H9 (cell line): ENCODE measurements around the gene CCDC187. TPM values are rescaled to one million over a fixed set of nuclear protein-coding genes. Genes with fewer than 3 reads are reported as not detected.

Source experiments
- DNase-seq: peaks from one replicate; pipeline ENCODE4 v3.0.0-alpha.2; 2017
- H2AFZ ChIP-seq: one replicate; pipeline ENCODE4 v1.6.1; 2013; ENCODE audit warnings: mild to moderate bottlenecking, low read length, control low read depth, moderate library complexity
- H2AK5ac ChIP-seq: 2 replicates; pipeline ENCODE4 v1.6.1; 2013; ENCODE audit warnings: low read length, control low read depth, mixed read lengths; ENCODE audit not compliant: insufficient read length
- H2BK120ac ChIP-seq: one replicate; pipeline ENCODE4 v1.6.1; 2013; ENCODE audit warnings: low read depth, mild to moderate bottlenecking, low read length, control low read depth, inconsistent platforms; ENCODE audit not compliant: poor library complexity, severe bottlenecking
- H2BK12ac ChIP-seq: 2 replicates; pipeline ENCODE4 v1.6.1; 2013; ENCODE audit warnings: low read length, control low read depth, mixed read lengths, low read depth; ENCODE audit not compliant: insufficient read length
- H2BK15ac ChIP-seq: 2 replicates; pipeline ENCODE4 v1.6.1; 2013; ENCODE audit warnings: low read depth, low read length, control low read depth
- H2BK20ac ChIP-seq: one replicate; pipeline ENCODE4 v1.6.1; 2013; ENCODE audit warnings: low read depth, mild to moderate bottlenecking, low read length, control low read depth, inconsistent platforms; ENCODE audit not compliant: poor library complexity, severe bottlenecking
- H2BK5ac ChIP-seq: 2 replicates; pipeline ENCODE4 v1.6.1; 2013; ENCODE audit warnings: low read length, control low read depth, mixed read lengths; ENCODE audit not compliant: insufficient read length
- H3K14ac ChIP-seq: 2 replicates; pipeline ENCODE4 v1.6.1; 2013; ENCODE audit warnings: low read length, control low read depth; ENCODE audit not compliant: insufficient read depth
- H3K18ac ChIP-seq: 2 replicates; pipeline ENCODE4 v1.6.1; 2013; ENCODE audit warnings: low read depth, mild to moderate bottlenecking, mixed read lengths, low read length, control low read depth; ENCODE audit not compliant: insufficient read length
- H3K23ac ChIP-seq: 2 replicates; pipeline ENCODE4 v1.6.1; 2013; ENCODE audit warnings: low read length, control low read depth, mixed read lengths, low read depth; ENCODE audit not compliant: insufficient read length
- H3K23me2 ChIP-seq: 2 replicates; pipeline ENCODE4 v1.6.1; 2013; ENCODE audit warnings: low read depth, mild to moderate bottlenecking, mixed read lengths, low read length, control low read depth; ENCODE audit not compliant: insufficient read length, poor library complexity, severe bottlenecking
- H3K27ac ChIP-seq: 2 replicates; pipeline ENCODE4 v1.5.1; 2013; ENCODE audit warnings: low read length, control low read depth, mixed read lengths, low read depth; ENCODE audit not compliant: insufficient read length
- H3K27me3 ChIP-seq: 2 replicates; pipeline ENCODE4 v1.6.1; 2013; ENCODE audit warnings: low read length, control low read depth, inconsistent platforms; ENCODE audit not compliant: insufficient read depth
- H3K4ac ChIP-seq: 2 replicates; pipeline ENCODE4 v1.6.1; 2013; ENCODE audit warnings: low read depth, mild to moderate bottlenecking, control low read depth, inconsistent platforms, low read length, moderate library complexity
- H3K4me1 ChIP-seq: 2 replicates; pipeline ENCODE4 v1.6.1; 2013; ENCODE audit warnings: low read length, control low read depth, inconsistent platforms; ENCODE audit not compliant: insufficient read depth
- H3K4me2 ChIP-seq: 2 replicates; pipeline ENCODE4 v1.6.1; 2013; ENCODE audit warnings: low read length, control low read depth, mixed read lengths; ENCODE audit not compliant: insufficient read length, insufficient read depth
- H3K56ac ChIP-seq: 2 replicates; pipeline ENCODE4 v1.6.1; 2013; ENCODE audit warnings: low read depth, mild to moderate bottlenecking, mixed read lengths, low read length, control low read depth; ENCODE audit not compliant: insufficient read length
- H3K79me1 ChIP-seq: 2 replicates; pipeline ENCODE4 v1.6.1; 2013; ENCODE audit warnings: low read depth, mild to moderate bottlenecking, moderate library complexity, low read length, control low read depth, inconsistent platforms; ENCODE audit not compliant: insufficient read depth, poor library complexity, severe bottlenecking
- H3K79me2 ChIP-seq: 2 replicates; pipeline ENCODE4 v1.6.1; 2013; ENCODE audit warnings: low read length, control low read depth, inconsistent platforms; ENCODE audit not compliant: insufficient read depth
- H3K9ac ChIP-seq: 2 replicates; pipeline ENCODE4 v1.6.1; 2013; ENCODE audit warnings: low read length, control low read depth, mixed read lengths; ENCODE audit not compliant: insufficient read length; ENCODE audit errors: extremely low read depth
- H3K9me3 ChIP-seq: one replicate; pipeline ENCODE4 v1.6.1; 2013; ENCODE audit warnings: low read depth, low read length, inconsistent platforms; ENCODE audit not compliant: control insufficient read depth
- H3T11ph ChIP-seq: one replicate; pipeline ENCODE4 v1.6.1; 2013; ENCODE audit warnings: mild to moderate bottlenecking, low read length, control low read depth, inconsistent platforms
- H4K20me1 ChIP-seq: one replicate; pipeline ENCODE4 v1.6.1; 2013; ENCODE audit not compliant: control insufficient read depth, insufficient read length, insufficient read depth
- H4K5ac ChIP-seq: 2 replicates; pipeline ENCODE4 v1.6.1; 2013; ENCODE audit warnings: low read depth, mild to moderate bottlenecking, mixed read lengths, low read length, control low read depth; ENCODE audit not compliant: insufficient read length
- H4K8ac ChIP-seq: replicated peaks from 2 replicates; pipeline ENCODE4 v1.6.1; 2013; ENCODE audit warnings: low read length, control low read depth, mixed read lengths, low read depth; ENCODE audit not compliant: insufficient read length
- H4K91ac ChIP-seq: 2 replicates; pipeline ENCODE4 v1.6.1; 2013; ENCODE audit warnings: low read depth, mild to moderate bottlenecking, moderate library complexity, mixed read lengths, low read length, control low read depth; ENCODE audit not compliant: insufficient read length
- H3K27ac Mint-ChIP-seq, 3 experiments: 2 replicates in 2 of 3; 3 replicates in 1 of 3; pipeline ENCODE4 v1.8.0; 2020 to 2021; ENCODE audit warnings: mixed read lengths in 3 of 3, mild to moderate bottlenecking in 1 of 3, moderate library complexity in 1 of 3
- H3K27me3 Mint-ChIP-seq: 2 replicates; pipeline ENCODE4 v1.8.0; 2021; ENCODE audit warnings: low read depth, mild to moderate bottlenecking, moderate library complexity, mixed read lengths
- H3K36me3 Mint-ChIP-seq, 3 experiments: 2 replicates in 2 of 3; 3 replicates in 1 of 3; pipeline ENCODE4 v1.8.0; 2020 to 2021; ENCODE audit warnings: low read depth in 3 of 3, mixed read lengths in 3 of 3; ENCODE audit not compliant: insufficient read depth in 1 of 3
- H3K4me1 Mint-ChIP-seq, 2 experiments: 2 replicates each; pipeline ENCODE4 v1.8.0; 2020; ENCODE audit warnings: mixed read lengths in 2 of 2
- H3K4me3 Mint-ChIP-seq, 2 experiments: 2 replicates in 1 of 2; 3 replicates in 1 of 2; pipeline ENCODE4 v1.8.0; 2020 to 2021; ENCODE audit warnings: mild to moderate bottlenecking in 2 of 2, mixed read lengths in 2 of 2, moderate library complexity in 1 of 2
- H3K9me3 Mint-ChIP-seq, 2 experiments: 2 replicates in 1 of 2; 3 replicates in 1 of 2; pipeline ENCODE4 v1.8.0; 2020; ENCODE audit warnings: mild to moderate bottlenecking in 2 of 2, mixed read lengths in 2 of 2, moderate library complexity in 1 of 2
- CTCF ChIP-seq: fragments of 200-600 bp; sonication (generic); conservative IDR thresholded peaks from 3 replicates; pipeline ENCODE4 v1.8.0; 2021; ENCODE audit warnings: antibody characterized with exemption, mild to moderate bottlenecking
- WGBS: extraction: QIAGEN DNeasy Blood & Tissue Kit; methylation state at CpG from one replicate; pipeline ENCODE4 v1.1.7; 2013; ENCODE audit warnings: missing lambda C conversion rate, low lambda C conversion rate, mixed read lengths; ENCODE audit not compliant: insufficient read length; ENCODE audit errors: extremely low coverage; 5-methylcytosine and 5-hydroxymethylcytosine counted together
- total RNA-seq: library from RNA; stranded (reverse); gene quantifications from 2 replicates; pipeline ENCODE4 v1.2.1, GENCODE V29; 2021

The CCDC187 gene
- total RNA-seq, 1 experiment from 2014 or later: 0.07 TPM

- peaks cover 5% of the 10 kb centered on the region for H3K23me2 ChIP-seq
- H2AK5ac ChIP-seq: no peak overlapping the region
- H3K9me3 ChIP-seq: no peaks in the 10 kb centered on the region
- no peak overlapping the region for H2BK12ac ChIP-seq
- no peaks in the 10 kb centered on the region for H3K4me1 ChIP-seq
- H4K8ac ChIP-seq: no peak overlapping the region
- H4K20me1 ChIP-seq: no peaks in the 10 kb centered on the region
- no peak for DNase-seq
- no peak overlapping the region for H3K14ac ChIP-seq
- H3K79me1 ChIP-seq: no peaks in the 10 kb centered on the region
- no peak overlapping the region for H3K56ac ChIP-seq
- no peak overlapping the region for H3K4me2 ChIP-seq
- H3K4me3 Mint-ChIP-seq: no peak overlapping the region
- no peak overlapping the region for H3K27ac Mint-ChIP-seq
- no peaks in the 10 kb centered on the region for H3K79me2 ChIP-seq
- no peak overlapping the region for H2BK20ac ChIP-seq
- no CpG with 5 or more reads among the region's 19 CpGs for whole genome bisulfite sequencing
- no peak overlapping the region for H3K4ac ChIP-seq
- H3T11ph ChIP-seq: no peak overlapping the region
- TF ChIP-seq CTCF: no peak
- H3K27me3 Mint-ChIP-seq: peaks cover 96% of the 10 kb centered on the region
- H3K36me3 Mint-ChIP-seq: no peaks in the 10 kb centered on the region
- H3K9ac ChIP-seq: no peak overlapping the region
- H3K27me3 ChIP-seq: peaks cover 83% of the 10 kb centered on the region
- H3K9me3 Mint-ChIP-seq: no peaks in the 10 kb centered on the region
- no peak overlapping the region for H2AFZ ChIP-seq
- H2BK15ac ChIP-seq: no peak overlapping the region
- H3K27ac ChIP-seq: no peak overlapping the region
- peaks cover 11 to 23% of the 10 kb centered on the region in 2 experiments for H3K4me1 Mint-ChIP-seq
- H4K91ac ChIP-seq: no peak overlapping the region
- no peak overlapping the region for H2BK120ac ChIP-seq
- no peak overlapping the region for H3K18ac ChIP-seq
- H4K5ac ChIP-seq: no peak overlapping the region
- no peak overlapping the region for H3K23ac ChIP-seq
- no peak overlapping the region for H2BK5ac ChIP-seq
Measured at GRCh38 chr9:136200424-136200823, 103.5 kb downstream of the CCDC187 start.

Other genes with a start within 250 kb of the CCDC187 start
- gene NACC2, start 208.8 kb downstream of the CCDC187 start, total RNA-seq: 11.5 TPM in 2 replicates
- 48.1 and 48.3 TPM in 2 replicates for gene TMEM250, start 185.2 kb downstream of the CCDC187 start, total RNA-seq
- gene LHX3, start 99.0 kb downstream of the CCDC187 start, total RNA-seq: not detected in 2 replicates
- 25.0 and 25.8 TPM in 2 replicates for gene QSOX2, start 58.3 kb downstream of the CCDC187 start, total RNA-seq
- gene GPSM1, start 23.4 kb upstream of the CCDC187 start, total RNA-seq: 22.1 and 24.7 TPM in 2 replicates
- 22.3 and 24.8 TPM in 2 replicates for gene DNLZ, start 59.6 kb upstream of the CCDC187 start, total RNA-seq
- 5.5 and 5.6 TPM in 2 replicates for gene CARD9, start 69.6 kb upstream of the CCDC187 start, total RNA-seq
- 29.7 TPM in 2 replicates for gene SNAPC4, start 96.1 kb upstream of the CCDC187 start, total RNA-seq
- 105 and 108 TPM in 2 replicates for gene ENTR1, start 106.5 kb upstream of the CCDC187 start, total RNA-seq
- gene PMPCA, start 106.6 kb upstream of the CCDC187 start, total RNA-seq: 94.5 and 103 TPM in 2 replicates
- gene INPP5E, start 135.8 kb upstream of the CCDC187 start, total RNA-seq: 20.4 and 21.0 TPM in 2 replicates
- 52.1 and 56.4 TPM in 2 replicates for gene SEC16A, start 178.9 kb upstream of the CCDC187 start, total RNA-seq
- 63.7 and 71.6 TPM in 2 replicates for gene NOTCH1, start 242.0 kb upstream of the CCDC187 start, total RNA-seq